T1000 (cell line): ENCODE measurements around the gene BHMT2.

Source experiments
- DNase-seq: peaks from one replicate; lab custom pipeline; 2025; ENCODE audit warnings: mixed read lengths; lab: John Stamatoyannopoulos, UW

The BHMT2 gene

DNA sequence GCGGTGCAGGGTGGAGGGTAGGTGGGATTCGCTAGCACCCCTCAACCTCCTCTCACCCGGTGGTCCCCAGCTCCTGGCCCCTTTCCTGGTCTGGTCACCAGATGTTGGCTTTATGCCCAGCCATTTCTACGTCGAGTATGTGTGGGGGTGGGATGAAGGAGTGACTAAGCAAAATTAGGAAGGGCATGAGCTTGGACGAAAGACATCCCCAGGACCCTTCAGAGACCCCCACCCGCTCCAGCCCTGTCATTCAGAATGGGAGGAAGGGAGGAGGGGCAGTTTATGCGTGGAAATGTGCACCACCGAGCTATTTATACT lies 742 bp downstream of the BHMT2 start:
- DNase-seq, result no peak

DNA sequence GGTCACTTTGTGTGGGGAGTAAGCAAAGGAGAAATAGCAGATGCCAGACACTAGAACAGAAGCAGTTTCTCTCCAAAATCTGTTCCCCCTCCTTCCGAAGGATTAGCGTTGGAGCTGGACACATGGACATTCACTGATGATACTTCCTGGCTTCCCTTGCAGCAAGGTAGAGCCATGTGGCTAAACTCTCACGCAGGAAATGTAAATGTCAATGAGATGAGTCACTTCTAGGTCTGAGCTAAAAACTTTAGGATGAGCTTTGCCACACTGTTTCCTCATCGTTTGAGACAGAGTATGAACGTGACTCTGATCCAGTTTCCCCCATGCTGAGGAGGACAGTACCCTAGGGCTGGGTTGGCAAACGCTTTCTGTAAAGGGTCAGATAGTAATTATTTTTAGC lies 5.1 kb downstream of the BHMT2 start:
- DNase-seq, result no peak

DNA sequence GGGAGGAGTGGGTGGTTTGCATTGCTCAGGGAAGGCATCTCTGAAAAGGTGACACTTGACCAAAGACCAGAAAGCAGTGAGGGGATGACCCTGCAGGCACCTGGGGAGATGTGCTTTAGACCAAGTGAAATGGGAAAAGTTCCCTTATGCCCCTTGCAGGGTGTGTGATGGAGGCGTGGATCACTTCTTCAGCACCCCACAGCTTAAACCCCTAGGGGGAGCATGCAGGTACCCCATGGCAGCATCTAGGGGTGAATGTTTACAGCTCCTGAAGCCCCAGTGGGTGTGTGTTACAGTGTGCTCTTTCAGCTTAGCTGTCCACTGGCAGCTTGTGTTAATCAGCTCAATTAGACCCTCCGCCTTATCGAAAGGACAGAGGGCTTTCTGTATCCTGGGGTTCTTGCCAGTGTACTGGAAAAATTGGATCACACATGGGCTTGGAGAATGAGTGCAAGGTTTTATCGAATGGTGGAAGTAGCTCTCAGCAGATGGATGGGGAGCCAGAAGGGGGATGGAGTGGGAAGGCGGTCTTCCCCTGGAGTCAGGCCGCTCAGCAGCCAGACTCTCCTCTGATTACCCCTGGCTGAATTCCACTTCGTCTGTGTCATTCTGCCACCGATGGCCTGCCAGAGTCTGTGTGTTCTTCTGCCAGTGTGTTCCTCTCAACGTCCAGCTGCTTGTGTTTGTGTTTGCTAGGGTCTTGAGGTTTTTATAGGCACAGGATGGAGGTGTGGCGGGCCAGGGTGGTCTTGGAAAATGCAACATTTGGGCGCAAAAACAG lies 6.3 kb downstream of the BHMT2 start:
- no peak for DNase-seq

DNA sequence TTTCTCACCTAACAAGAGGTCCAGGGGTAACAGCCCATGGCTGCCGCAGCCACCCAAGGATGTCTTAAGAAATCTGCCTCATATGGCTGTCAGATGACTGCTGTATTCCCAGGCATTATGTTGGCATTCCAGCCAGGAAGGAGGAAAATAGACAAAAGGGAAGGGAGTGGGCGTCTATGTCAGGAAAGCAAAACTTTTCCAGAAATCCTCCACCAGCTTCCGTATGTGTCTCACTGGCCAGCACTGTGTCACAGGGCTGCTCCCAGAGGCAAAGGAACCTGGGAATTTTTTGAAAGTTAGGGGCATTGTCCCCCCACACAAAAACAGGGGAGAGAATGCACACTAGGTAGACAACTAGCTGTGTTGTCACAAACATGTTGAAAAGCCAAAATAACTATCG lies 7.3 kb downstream of the BHMT2 start:
- no peak for DNase-seq

DNA sequence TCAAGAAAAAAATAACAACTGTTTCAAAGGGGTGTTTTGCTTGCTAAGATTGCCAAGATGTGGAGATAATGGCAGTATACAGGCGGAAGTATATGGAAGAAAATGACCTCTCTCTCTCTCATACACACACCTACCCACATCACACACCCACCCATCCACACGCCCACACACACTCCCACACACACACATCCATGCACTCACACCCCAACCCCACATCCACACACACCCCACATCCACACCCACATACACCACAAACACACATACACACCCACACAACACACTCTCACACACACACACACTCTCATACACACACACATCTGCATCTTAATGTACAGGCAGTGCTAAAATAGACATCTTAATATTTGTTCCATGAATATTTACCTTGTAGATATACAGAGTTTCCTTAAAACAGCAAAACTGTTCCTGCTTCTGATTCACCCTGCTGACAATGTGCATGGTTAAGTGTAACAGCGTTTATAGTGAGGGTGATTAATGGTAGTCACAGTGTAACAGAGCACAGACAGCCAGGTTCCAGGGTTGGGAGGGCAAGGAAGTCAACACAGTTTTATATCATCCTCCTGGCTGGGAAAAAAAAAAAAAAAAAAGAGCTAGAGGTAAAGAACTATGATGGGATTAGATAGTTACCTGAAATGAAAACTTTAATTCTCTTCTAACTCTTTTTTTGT lies 8.3 kb downstream of the BHMT2 start:
- DNase-seq, result no peak

DNA sequence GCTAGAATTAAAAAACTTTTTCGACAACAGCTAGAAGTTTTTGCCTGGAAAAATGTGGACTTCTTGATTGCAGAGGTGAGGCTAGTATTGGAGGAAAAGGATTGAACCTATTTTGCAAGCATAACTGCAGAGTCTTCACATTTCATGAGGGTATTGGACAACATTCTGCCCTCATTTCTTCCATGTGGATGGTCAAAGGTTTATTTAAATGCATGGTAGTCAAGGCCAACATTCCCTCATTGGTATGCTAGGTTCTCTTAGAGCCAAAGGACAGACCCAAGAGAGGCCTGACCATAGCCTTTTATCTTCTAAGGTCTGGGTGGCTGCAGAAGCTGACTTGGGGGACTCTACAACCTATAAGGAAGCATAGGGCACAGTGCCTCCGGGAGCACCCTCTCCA lies 11.2 kb downstream of the BHMT2 start:
- no peak for DNase-seq

DNA sequence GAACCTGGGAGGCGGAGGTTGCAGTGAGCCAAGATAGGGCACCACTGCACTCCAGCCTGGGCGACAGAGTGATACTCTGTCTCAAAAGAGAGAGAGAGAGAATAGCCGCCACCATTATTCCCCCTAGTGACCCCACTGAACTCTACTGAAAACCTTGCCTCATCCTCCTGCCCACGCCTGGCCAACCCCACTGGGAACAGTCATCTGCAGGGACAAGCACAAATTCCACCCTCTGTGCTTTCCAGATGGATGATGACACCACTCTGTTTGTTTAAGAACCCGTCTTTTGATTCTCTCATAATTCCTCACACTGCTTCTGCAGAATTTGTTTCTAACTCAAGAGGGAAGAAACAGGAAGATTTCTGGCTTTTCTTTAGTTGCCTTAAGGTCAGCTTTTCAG lies 12.2 kb downstream of the BHMT2 start:
- no peak for DNase-seq

DNA sequence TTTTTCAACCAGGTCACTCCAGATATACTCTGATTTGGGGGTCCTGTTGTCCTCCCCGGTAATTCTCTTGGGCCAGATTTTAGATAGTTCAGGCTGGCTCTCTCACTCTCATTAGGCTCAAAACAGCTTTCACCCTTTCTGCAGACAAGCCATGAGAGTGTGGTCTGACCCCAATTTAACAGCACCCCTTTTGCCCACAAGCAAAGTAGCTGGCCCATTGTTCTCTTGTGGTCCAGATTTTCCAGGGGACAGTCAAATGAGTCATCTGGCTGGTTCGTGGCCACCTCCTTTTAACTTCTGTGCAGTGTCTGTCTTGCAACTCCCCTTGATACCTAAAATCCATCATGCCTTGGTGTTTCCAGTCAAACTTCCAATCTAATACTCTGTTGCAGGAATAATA lies 16.5 kb downstream of the BHMT2 start:
- no peak for DNase-seq

DNA sequence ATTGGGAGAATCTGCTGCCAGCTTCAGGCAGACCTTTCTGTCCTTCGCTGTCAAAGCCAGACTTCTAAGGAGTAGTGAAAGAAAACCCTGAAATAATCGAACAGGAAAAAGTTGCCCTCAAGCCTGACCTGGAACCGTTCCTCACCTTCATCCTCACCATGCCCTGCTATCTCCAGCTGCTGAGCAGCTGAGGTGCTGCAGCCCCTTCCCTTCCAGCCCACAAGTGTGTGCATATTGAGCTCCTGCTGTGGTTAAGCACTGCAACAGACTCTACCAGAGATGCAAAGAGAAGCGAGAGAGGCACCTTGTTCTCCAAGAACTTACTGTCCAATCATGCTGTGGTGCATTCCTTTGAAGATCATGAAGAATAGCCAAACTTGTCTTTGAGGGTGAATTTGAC lies 18.9 kb downstream of the BHMT2 start:
- DNase-seq, result no peak

DNA sequence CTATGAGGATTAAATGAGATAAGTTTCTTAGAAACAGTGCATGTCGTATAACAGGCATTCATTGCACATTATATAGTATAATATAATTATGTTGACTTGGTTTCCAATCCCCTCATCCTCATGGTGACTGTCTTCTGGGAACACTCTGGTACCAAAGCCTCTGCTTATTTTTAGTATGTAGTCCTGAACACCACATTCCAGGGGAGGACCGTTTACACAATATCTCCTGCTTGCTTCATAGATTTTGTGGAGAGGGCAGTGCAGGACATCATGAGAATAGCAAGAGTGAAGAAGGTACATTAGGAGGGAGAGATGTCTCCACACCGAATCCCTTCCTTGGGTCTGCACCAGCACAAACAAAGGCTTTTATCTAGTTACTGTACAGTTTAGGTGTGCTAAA lies 21.5 kb downstream of the BHMT2 start:
- no peak for DNase-seq

DNA sequence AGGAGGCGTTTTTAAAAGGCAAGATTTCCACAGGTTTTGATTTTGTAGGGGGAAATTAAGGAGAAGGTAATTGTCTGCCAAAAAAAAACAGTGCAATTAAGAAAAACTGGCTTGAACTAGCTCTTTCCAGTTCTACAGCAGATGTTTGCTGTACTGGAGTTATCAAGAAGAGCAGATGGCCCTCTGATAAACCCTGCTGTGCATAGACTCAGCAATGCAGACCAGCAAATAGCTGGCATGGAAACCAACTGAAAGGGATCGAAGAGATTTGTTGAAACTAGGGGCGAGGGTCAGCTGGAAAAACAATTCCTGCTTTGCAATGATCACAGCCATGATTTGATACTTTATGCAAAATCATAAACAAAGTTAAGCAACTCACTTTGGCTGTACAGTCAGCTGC lies 24.2 kb downstream of the BHMT2 start:
- no peak for DNase-seq

DNA sequence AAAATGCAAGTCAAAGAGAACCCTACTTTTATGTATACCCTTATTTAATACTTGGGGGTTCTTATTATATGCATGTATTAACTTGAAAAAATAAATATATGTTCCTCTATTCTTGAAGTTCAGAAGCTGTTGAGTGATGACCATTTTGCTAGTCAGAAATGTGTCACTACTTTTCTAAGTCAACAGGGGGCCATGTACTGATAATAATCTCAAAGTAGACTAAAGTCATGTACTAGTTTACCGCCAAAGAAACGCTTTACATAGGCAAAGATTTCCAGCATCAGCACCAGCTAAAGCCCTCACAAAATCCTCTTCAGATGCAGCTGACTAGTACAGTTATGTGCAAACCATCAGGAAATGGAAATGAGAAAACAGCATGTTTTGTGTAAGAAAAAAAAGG lies 36.3 kb downstream of the BHMT2 start:
- no peak for DNase-seq

DNA sequence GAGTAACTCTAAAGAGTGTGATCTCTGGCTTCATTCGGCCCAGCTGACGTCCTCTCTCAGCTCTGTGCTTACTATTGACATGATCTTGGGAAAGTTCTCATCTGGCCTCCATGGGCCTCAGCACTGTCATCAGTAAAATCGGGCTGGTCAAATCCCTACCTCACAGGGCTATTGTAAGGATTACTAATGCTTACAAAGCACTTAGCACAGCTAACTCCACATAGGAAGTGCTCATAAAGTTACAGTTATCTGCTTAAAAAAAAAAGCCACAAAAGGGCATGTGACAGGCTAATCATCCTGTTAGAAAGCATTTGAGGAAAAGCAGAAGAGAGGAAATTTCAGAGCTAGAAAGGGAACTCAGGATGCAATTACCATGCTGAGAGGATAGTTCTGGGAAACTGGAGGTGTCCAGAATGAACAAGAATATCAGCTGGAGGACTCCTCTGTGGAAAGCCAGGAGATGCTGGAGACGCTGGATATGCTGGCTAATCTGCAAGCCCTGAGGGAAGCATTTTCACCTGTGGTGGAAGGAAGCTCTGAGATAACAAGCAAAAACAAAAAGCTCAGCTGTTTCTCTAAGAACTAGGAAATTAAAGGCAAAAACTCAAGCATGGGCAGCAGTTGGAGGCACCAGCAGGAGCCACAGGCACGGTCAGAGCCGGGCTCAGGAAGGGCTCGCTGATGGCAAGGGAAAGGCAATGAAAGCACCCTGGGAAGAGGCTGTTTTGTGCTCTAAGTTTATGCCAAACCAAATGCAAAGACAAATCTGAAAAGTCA lies 37.6 kb downstream of the BHMT2 start:
- no peak for DNase-seq

DNA sequence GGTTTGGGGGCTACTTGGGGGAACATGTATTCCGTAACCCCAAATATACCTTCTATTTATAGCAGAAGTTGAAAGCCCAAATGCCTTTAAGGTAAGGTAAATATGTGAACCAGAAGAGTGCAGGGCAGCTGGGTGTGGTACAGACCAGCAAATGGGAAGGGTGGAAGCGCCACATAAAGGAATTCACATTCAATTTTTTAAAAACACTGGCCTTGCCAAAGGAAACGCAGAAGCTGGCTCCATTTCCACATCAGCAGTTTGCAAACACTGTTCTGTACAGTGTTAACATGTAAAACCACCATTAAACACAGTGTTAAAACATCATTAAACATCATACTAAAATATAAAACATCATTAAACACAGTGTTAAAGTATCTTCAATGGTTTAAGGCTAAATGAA lies 38.5 kb downstream of the BHMT2 start:
- DNase-seq, result no peak

DNA sequence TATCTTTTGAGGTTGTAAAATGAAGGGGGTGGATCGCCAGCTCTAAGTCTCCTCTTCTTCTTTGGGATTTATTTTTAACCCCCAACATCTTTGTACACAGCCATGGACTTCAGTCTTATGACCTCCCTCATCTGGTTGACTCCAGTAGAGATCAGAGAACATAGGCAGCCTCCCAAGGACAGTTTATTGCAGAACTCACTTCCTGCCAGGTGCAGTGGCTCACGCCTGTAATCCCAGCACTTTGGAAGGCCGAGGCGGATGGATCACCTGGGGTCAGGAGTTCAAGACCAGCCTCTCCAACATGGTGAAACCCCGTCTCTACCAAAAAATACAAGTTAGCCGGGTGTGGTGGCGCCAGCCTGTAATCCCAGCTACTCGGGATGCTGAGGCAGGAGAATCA lies 39.2 kb downstream of the BHMT2 start:
- DNase-seq, result no peak

DNA sequence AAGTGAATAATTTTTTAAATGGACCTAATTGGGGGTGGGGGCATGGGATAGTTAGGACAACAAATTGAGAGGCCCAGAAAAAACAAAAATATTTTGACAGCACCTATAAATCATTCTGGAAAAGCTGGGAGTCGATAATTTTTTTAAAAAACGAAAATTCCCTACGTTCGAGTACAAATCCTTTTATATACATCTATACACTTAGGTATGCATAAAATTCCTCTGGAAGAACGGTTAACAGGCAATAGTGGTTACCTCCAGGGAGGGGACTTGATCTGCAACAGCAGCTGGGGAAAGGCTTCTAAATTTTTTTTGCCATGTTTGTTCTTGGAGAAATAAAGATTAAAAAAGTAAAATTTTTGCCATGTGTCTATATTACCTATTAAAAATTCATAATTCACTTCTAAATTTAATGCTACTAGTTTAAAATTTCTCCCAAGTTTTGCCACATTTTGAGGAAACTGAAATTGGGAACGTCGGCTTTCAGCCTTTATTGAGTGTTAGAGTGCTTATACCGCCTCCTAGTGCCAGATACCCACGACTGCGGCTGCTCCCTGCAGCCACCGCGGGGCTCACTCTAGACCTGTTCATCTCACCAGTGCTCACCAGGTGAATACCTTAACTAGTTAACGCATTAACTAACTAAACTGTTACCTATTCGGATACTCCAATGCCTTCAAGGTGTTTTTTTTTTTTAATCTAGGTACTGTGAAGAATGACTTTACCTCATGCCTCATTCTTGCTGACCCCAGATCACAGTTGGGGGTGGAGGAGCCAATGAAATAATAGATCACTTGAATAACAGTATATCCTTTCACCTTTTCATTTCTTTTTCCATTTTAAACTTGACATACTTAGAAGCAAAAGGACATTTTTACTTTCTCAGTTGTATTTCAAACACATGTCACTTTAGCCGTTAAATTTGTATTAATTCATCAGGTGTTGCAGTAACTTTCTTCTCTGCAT lies 40.2 kb downstream of the BHMT2 start:
- DNase-seq, result no peak

DNA sequence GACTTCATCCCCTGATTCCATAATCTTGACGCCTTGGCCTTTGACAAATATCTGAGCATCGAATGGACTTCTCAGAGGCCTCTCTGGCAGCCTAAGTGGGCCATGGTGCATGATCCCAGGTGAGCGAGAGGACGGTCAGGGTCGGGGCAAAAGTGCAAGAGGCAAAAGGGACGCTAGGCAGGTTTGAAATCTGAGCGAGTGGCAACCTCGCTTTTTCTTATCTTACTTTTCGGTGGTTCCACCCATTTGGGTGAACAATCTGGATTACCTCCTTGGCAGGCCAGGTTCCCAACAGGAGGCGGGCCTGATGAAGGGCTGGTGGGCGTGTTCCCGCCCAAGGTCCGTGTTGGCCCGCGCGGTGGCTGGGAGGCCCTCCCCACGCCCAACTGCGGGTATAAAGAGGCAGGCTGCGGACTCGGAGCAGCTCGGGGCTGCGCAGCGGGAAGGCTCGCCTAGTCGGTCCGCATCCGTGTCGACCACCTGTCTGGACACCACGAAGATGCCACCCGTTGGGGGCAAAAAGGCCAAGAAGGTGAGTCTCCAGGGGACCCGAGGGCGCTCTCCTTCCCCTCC lies 41.9 kb downstream of the BHMT2 start, which contains the start of gene BHMT:
Gene BHMT, plus strand, starts transcription at position 423 of the 573 bp plus-strand sequence. Its CDS starts 77 bp downstream, at position 500.
- DNase-seq, result no peak

DNA sequence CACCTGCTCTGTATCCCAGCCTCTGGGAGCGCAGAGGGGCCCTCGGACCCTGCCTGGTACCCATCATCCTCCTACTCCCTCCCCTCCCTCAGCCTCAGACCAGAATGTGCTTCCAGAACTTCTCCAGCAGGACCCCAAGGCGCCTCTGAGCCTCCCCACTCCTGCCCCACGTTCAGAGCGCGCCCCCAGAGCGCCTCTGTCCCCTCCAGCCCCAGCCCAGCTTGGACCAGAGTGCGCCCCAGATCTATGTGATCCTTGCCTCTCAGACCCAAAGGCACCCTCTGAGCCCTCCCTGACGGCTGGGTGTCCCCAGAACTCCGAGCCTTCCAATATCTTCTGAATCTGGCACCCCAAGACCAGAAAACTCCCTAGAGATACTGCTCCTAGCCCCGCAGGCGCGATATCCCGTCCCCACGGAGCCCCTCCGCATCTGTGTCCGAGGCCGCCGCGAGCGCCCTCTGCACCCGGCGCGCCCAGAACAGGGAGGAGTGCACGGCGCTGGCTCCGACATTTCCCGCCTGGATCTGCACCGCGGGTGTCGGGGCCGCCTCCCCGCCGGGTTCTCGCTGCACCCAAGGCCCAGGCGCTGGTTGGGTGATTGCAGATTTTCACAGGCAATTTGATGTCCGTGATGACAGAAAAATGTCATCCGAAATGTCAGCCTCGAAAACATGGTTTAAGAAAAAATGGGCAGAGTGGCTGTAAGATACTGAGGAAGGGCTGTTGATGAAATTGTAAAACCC lies 42.6 kb downstream of the BHMT2 start:
- no peak for DNase-seq

DNA sequence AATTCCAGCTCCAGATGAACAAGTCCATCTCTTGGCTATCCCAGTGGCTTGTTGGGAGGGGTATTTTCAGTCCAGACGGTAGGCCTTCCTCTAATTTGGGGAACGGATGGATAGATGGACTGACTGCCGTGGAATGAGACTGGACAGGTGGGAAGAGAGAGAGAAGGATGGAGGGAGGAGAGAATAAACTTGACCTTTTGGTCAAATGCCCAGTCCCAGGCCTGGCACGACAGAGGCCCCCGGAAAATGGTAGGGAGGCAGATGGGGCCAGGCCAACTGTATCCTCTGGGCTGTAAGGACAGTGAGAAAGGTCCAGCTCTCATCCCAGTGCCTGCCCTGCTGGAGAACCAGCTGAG lies 43.1 kb downstream of the BHMT2 start:
- DNase-seq, result no peak

DNA sequence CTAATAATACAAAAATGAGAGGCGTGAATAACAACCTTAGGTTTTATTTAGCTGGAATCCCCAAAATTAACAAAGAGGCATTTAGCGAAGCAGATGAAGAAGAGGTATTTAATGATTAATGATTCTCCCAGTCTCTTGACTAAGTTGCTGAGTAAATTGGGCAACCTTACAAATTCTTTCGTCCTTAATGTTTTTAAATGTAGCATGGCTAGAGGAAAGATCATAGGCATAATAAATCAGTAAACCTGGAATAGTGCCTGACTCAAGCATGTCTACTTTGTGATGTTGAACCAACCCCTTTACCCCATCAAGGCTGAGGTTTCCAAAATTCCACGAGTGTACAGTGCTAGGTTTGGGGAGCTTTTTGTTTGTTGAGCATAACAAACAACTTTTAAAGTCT lies 49.9 kb downstream of the BHMT2 start:
- DNase-seq, result no peak

DNA sequence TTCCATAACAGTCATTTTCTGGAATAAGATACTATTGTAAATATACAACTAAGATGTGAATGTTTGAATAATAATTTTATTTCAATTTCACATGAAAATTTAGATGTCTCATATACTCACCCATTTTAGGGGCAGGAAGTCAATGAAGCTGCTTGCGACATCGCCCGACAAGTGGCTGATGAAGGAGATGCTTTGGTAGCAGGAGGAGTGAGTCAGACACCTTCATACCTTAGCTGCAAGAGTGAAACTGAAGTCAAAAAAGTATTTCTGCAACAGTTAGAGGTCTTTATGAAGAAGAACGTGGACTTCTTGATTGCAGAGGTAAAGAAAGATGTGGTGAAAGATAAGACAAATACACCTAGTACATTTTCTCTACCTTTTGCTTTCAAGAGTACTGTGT lies 50.7 kb downstream of the BHMT2 start:
- DNase-seq, result no peak
